Thyroid gland (tissue), 4 donors: ENCODE results near the gene RXFP2. TPM values are rescaled to one million over a fixed set of nuclear protein-coding genes. Genes with fewer than 3 reads are reported as not detected.

Source experiments
- DNase-seq, 2 donors: peaks; one replicate each; pipeline ENCODE4 v3.0.0-alpha.2; 2019
- H3K27ac ChIP-seq, 3 donors: fragments of 200-600 bp; sonication (generic); 1 replicate in 2 of 3; 2 replicates in 1 of 3; pipeline ENCODE4 v1.5.1; 2016 to 2019; ENCODE audit warnings: mild to moderate bottlenecking in 1 of 3, moderate library complexity in 1 of 3
- H3K27me3 ChIP-seq: fragments of 200-600 bp; sonication (generic); one replicate; pipeline ENCODE4 v1.5.1; 2019
- H3K36me3 ChIP-seq, 2 donors: fragments of 200-600 bp; sonication (generic); one replicate each; pipeline ENCODE4 v1.5.1; 2016 to 2019
- H3K4me1 ChIP-seq, 2 donors: fragments of 200-600 bp; sonication (generic); one replicate each; pipeline ENCODE4 v1.5.1; 2017 to 2019
- H3K4me3 ChIP-seq, 3 donors: fragments of 200-600 bp; sonication (generic); replicated peaks in 1 of 3; 1 replicate in 2 of 3; 2 replicates in 1 of 3; pipeline ENCODE4 v1.5.1; 2016; ENCODE audit warnings: mild to moderate bottlenecking in 1 of 3
- H3K9me3 ChIP-seq: fragments of 200-600 bp; sonication (generic); one replicate; pipeline ENCODE4 v1.5.1; 2017
- CTCF ChIP-seq, 6 experiments: fragments of 200-600 bp in 3 of 6; fragments of 450-650 bp in 3 of 6; sonication (generic) in 3 of 6; IDR thresholded peaks; one replicate each; pipeline ENCODE4 v1.5.1; 2016 to 2019; ENCODE audit warnings: antibody characterized with exemption in 6 of 6, mild to moderate bottlenecking in 2 of 6, inconsistent platforms in 1 of 6, moderate library complexity in 1 of 6
- POLR2A ChIP-seq, 2 donors: fragments of 450-650 bp; IDR thresholded peaks; one replicate each; pipeline ENCODE4 v1.6.1; 2017; ENCODE audit warnings: antibody characterized with exemption in 2 of 2, mild to moderate bottlenecking in 2 of 2, moderate library complexity in 1 of 2
- WGBS, 2 donors: methylation state at CpG; one replicate each; pipeline ENCODE4 v1.1.5; 2017; 5-methylcytosine and 5-hydroxymethylcytosine counted together
- intact Hi-C: fragments of 100-400 bp; cut with DNase I; formaldehyde crosslinking; loops from one replicate; pipeline ENCODE4 v1.15.1; 2023
- total RNA-seq, 4 donors: library from RNA; depleted of rRNA; stranded (reverse); fragments of >200 nt; gene quantifications; one replicate each; pipeline ENCODE4 v1.2.3, GENCODE V29; 2016

RXFP2 gene
- total RNA-seq, 4 donors from 2014 or later: 0.24 to 0.67 TPM; not detected in 2

- Histone ChIP-seq H3K4me3 (no peak overlapping the region), H3K27me3 (no peaks in the 10 kb centered on the region), H3K27ac (no peak overlapping the region), H3K9me3 (no peaks in the 10 kb centered on the region), H3K36me3 (no peaks in the 10 kb centered on the region), H3K4me1 (no peaks in the 10 kb centered on the region)
- TF ChIP-seq CTCF (IDR thresholded peaks at IDR 0.05) (no peak), POLR2A (IDR thresholded peaks at IDR 0.05) (no peak)
- intact Hi-C loops: no loop called here
- 84 to 85% methylated on average over 4 of the region's 4 CpGs for WGBS, 2 donors
- DNase-seq: no peak
These were observed 87.2 kb downstream of the RXFP2 start for GRCh38 chr13:31826521-31826920.

DNA sequence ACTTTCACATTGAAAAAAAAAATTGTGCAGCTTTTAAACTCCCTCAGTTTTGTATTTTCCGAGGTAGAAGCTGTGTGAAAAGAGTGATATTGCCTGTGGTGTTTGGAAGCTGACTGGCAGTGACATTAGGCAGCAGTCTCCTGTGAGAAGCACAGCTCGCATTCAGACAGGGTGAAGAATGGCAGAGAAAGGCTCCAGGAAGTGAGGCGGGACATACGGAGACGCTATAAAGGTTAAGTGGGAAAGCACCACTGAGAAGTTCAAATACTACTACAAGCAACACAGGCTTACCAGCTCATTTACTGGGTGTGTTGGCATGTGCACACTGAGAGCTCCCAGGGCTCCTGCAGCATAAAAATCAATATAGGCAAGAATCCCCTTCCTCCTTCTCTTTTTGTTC lies 88.4 kb downstream of the RXFP2 start:
- WGBS, 2 donors: 42 to 46% methylated on average over 5 of the region's 5 CpGs

DNA sequence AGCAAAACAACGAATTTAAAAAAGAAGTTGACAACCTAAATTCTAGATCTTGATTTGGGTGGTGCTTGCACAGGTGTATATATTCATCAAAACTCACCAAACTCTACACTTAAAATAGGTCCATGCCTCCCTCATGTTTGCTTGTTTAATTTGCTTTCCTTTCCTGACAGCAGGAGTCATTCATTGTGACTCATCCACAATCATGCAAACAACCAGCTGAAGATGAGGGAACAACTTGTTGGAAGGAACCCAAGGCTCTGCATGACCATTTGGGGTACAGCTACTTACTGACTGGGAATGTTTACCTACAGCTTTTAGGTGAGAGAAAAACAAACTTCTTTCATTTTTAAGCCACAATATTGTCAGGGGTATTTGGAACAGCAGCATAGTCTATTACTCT lies 96.6 kb downstream of the RXFP2 start:
- Histone ChIP-seq H3K27me3 (no peaks in the 10 kb centered on the region), H3K27ac (no peak overlapping the region), H3K4me1 (no peaks in the 10 kb centered on the region), H3K9me3 (no peaks in the 10 kb centered on the region), H3K36me3 (no peaks in the 10 kb centered on the region), H3K4me3 (no peak overlapping the region)
- DNase-seq: no peak
- intact Hi-C loops: no loop called here
- TF ChIP-seq POLR2A (IDR thresholded peaks at IDR 0.05): no peak
- no peak for TF ChIP-seq CTCF (IDR thresholded peaks at IDR 0.05)
- 95 to 97% methylated on average over 1 of the region's 1 CpG for WGBS, 2 donors

More for the DNA sequence above, 88.4 kb downstream of the RXFP2 start:
- H3K4me3 ChIP-seq: no peak overlapping the region
- no peaks in the 10 kb centered on the region for H3K9me3 ChIP-seq
- intact Hi-C loops: no loop called here
- DNase-seq: no peak
- H3K27ac ChIP-seq: no peak overlapping the region
- H3K36me3 ChIP-seq: no peaks in the 10 kb centered on the region
- no peak for TF ChIP-seq POLR2A (IDR thresholded peaks at IDR 0.05)
- no peak for TF ChIP-seq CTCF (IDR thresholded peaks at IDR 0.05)
- no peaks in the 10 kb centered on the region for H3K4me1 ChIP-seq
- H3K27me3 ChIP-seq: no peaks in the 10 kb centered on the region

DNA sequence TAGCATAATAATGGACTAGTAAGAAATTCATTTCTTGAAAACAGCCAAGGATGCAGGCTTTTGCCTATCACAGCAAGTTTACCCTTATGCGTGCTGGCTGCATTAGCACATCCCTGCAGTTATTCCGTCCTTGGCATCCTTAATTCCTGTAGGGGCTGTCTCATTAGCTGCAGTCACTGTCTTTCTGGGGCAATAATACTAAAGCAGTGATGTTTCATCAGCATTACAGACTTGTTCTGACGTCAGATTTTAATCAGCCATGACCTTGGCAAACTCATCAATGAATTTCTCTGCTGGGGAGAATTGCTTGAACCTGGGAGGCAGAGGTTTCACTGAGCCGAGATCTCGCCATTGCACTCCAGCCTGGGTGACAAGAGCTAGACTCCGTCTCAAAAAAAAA lies 103.7 kb downstream of the RXFP2 start:
- Histone ChIP-seq H3K27me3 (no peaks in the 10 kb centered on the region), H3K9me3 (no peaks in the 10 kb centered on the region), H3K27ac (no peak overlapping the region), H3K4me1 (peaks cover 11 to 14% of the 10 kb centered on the region in 2 donors), H3K4me3 (no peak overlapping the region), H3K36me3 (no peaks in the 10 kb centered on the region)
- TF ChIP-seq CTCF (IDR thresholded peaks at IDR 0.05) (no peak), POLR2A (IDR thresholded peaks at IDR 0.05) (no peak)
- intact Hi-C loops: no loop called here
- 83 to 85% methylated on average over 6 of the region's 6 CpGs for whole genome bisulfite sequencing, 2 donors
- no peak for DNase-seq

DNA sequence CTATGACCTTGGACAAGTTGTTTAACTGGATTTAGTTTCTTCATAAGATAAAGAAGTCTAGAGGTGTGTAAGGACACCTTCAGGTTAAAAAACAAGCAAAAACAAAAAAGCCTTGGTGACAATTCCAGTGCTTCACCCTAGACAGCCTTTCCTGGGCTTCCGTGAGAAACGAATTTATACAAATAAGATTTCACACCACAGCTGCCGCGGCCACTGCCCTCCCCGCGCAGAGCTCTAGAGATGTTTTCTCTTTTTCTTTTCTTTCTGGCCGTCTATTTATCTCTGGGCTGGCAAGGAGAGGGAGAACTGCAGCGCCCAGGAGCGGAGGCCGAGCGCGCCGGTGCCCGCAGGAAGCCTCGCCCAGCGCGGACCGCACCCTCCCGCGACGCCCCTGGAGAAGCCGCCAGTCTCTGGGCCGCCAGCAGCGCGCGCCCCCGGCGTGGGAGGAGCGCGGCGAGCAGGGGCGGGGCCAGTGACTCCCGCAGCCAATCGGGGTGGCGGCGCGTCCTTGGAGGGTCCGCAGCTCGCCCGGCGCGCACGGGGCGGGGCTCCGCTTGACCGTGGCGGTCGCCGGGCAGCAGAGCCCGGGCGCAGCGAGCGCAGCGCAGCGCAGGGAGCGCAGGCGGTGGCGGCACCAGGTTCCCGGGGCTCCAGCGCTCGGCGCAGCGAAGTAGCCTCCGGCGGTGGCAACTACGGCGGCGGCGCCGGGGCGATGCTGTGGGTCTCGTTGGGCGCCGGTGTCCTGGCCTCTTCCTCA lies 107.0 kb downstream of the RXFP2 start:
- intact Hi-C loops: no loop called here
- Histone ChIP-seq H3K4me1 (peaks cover 11 to 14% of the 10 kb centered on the region in 2 donors), H3K27ac (peak overlapping the region in 2 of 3 donors; percentile 60 to 74), H3K9me3 (no peaks in the 10 kb centered on the region), H3K4me3 (peak overlapping the region; percentile 19 to 83 (median 53)), H3K36me3 (no peaks in the 10 kb centered on the region), H3K27me3 (no peaks in the 10 kb centered on the region)
- peak; percentile 91 to 92 for DNase-seq
- 1% methylated on average over 19 to 22 of the region's 74 CpGs for WGBS, 2 donors
- TF ChIP-seq CTCF (IDR thresholded peaks at IDR 0.05) (no peak), POLR2A (IDR thresholded peaks at IDR 0.05) (peak in 1 of 2 donors; percentile 84)
